Measurements from ENCODE around the gene GSTM1. TPM values are rescaled to one million over a fixed set of nuclear protein-coding genes. Genes with fewer than 3 reads are reported as not detected.
"Not testable (repeated sequence)": the region's sequence is repeated elsewhere in the genome, so short reads cannot be mapped to it uniquely, and the experiment has no call there.

Gene GSTM1
- total RNA-seq, 4 donors from 2014 or later: 9.4 TPM; not detected in 3

GRCh38 chr1:109697066-109697465 lies 9.4 kb downstream of the GSTM1 start:
- H3K36me3 ChIP-seq: no peaks in the 10 kb centered on the region
- no peak overlapping the region for H3K27ac ChIP-seq
- intact Hi-C loops (cut with DNase I; ENCODE audit: low total_unique reads): no loop called here
- no peaks in the 10 kb centered on the region for H3K27me3 ChIP-seq
- no peaks in the 10 kb centered on the region for H3K4me1 ChIP-seq
- no peaks in the 10 kb centered on the region for H3K9me3 ChIP-seq
- no peak overlapping the region for H3K4me3 ChIP-seq
- DNase-seq: no peak
- TF ChIP-seq, protein P1, sequence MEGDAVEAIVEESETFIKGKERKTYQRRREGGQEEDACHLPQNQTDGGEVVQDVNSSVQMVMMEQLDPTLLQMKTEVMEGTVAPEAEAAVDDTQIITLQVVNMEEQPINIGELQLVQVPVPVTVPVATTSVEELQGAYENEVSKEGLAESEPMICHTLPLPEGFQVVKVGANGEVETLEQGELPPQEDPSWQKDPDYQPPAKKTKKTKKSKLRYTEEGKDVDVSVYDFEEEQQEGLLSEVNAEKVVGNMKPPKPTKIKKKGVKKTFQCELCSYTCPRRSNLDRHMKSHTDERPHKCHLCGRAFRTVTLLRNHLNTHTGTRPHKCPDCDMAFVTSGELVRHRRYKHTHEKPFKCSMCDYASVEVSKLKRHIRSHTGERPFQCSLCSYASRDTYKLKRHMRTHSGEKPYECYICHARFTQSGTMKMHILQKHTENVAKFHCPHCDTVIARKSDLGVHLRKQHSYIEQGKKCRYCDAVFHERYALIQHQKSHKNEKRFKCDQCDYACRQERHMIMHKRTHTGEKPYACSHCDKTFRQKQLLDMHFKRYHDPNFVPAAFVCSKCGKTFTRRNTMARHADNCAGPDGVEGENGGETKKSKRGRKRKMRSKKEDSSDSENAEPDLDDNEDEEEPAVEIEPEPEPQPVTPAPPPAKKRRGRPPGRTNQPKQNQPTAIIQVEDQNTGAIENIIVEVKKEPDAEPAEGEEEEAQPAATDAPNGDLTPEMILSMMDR (IDR thresholded peaks at IDR 0.05): no peak
- no peak for TF ChIP-seq POLR2A (IDR thresholded peaks at IDR 0.05)

- H3K4me3 ChIP-seq; H3K4me1 ChIP-seq; intact Hi-C loops (cut with DNase I; ENCODE audit: low total_unique reads); H3K9me3 ChIP-seq; DNase-seq; H3K27me3 ChIP-seq; H3K27ac ChIP-seq; H3K36me3 ChIP-seq: not testable (repeated sequence)
Observed at GRCh38 chr1:109697861-109698260, 10.2 kb downstream of the GSTM1 start.

GRCh38 chr1:109702940-109703339 lies 15.3 kb downstream of the GSTM1 start:
- H3K27me3 ChIP-seq; H3K4me3 ChIP-seq; H3K4me1 ChIP-seq; H3K27ac ChIP-seq; H3K9me3 ChIP-seq; intact Hi-C loops (cut with DNase I; ENCODE audit: low total_unique reads); H3K36me3 ChIP-seq; DNase-seq: not testable (repeated sequence)

DNA sequence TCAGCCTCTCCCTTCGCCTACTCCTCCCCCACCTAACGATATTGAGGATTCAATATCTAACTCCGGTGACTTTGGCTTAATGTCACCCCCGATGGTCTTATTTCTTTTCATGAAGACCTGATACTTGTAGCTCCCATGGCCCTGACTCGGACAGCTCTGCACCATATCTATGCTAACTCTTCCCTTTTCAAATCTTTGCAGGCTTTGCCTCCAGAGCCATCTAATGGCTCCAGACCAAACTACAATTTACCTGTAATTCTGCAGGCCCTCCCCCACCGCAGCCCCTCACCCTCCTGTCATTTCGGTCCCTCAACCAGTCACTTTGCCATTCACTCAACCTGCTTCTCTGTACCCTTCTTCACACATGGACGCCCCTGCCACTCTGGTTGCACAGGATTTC lies 16.6 kb downstream of the GSTM1 start:
- Histone ChIP-seq H3K4me1 (no peaks in the 10 kb centered on the region), H3K9me3 (no peaks in the 10 kb centered on the region), H3K36me3 (no peaks in the 10 kb centered on the region), H3K4me3 (no peak overlapping the region), H3K27me3 (no peaks in the 10 kb centered on the region), H3K27ac (no peak overlapping the region)
- no peak for TF ChIP-seq POLR2A (IDR thresholded peaks at IDR 0.05)
- TF ChIP-seq, protein P1 (IDR thresholded peaks at IDR 0.05): no peak
- DNase-seq: no peak
- intact Hi-C loops (cut with DNase I; ENCODE audit: low total_unique reads): no loop called here

DNA sequence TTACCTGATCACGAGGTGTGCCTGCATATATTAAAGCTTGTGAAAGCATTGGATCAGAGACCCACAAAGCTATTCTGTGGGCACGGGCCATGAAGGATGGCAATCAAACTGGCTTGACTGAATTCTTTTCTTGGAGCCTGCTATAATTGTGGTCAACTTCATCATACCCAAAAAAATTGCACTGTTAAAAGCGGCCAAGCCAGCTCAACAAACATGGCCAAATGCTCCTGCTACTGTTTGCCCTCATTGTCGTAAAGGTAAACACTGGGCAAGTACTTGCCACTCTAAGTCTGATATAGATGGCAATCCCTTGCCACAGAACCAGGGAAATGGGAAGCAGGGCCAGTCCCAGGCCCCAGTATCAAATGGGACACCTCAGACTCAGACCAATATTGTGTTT lies 17.8 kb downstream of the GSTM1 start:
- Histone ChIP-seq H3K4me3 (no peak overlapping the region), H3K36me3 (no peaks in the 10 kb centered on the region), H3K27me3 (no peaks in the 10 kb centered on the region), H3K27ac (no peak overlapping the region), H3K4me1 (no peaks in the 10 kb centered on the region), H3K9me3 (no peaks in the 10 kb centered on the region)
- intact Hi-C loops (cut with DNase I; ENCODE audit: low total_unique reads): no loop called here
- no peak for DNase-seq
- TF ChIP-seq POLR2A (IDR thresholded peaks at IDR 0.05): no peak
- TF ChIP-seq, protein P1 (IDR thresholded peaks at IDR 0.05): no peak

- H3K27me3 ChIP-seq; H3K4me1 ChIP-seq; H3K4me3 ChIP-seq; intact Hi-C loops (cut with DNase I; ENCODE audit: low total_unique reads); H3K27ac ChIP-seq; H3K36me3 ChIP-seq; DNase-seq; H3K9me3 ChIP-seq: not testable (repeated sequence)
Observed at GRCh38 chr1:109708949-109709348, 21.3 kb downstream of the GSTM1 start.

- H3K27ac ChIP-seq; intact Hi-C loops (cut with DNase I; ENCODE audit: low total_unique reads); H3K36me3 ChIP-seq; DNase-seq; H3K4me1 ChIP-seq; H3K9me3 ChIP-seq; H3K27me3 ChIP-seq; H3K4me3 ChIP-seq: not testable (repeated sequence)
Observed at GRCh38 chr1:109709822-109710221, 22.2 kb downstream of the GSTM1 start.
